ENCODE measurements around the gene SLC22A4. TPM values are rescaled to one million over a fixed set of nuclear protein-coding genes. Genes with fewer than 3 reads are reported as not detected.

The SLC22A4 gene
- total RNA-seq, 1 donor from 2014 or later, result 8.5 TPM

- Histone ChIP-seq H3K27ac (no peak overlapping the region), H3K27me3 (ENCODE audit: low read depth) (no peaks in the 10 kb centered on the region), H3K4me3 (no peak overlapping the region), H3K4me1 (peaks cover 22% of the 10 kb centered on the region), H3K36me3 (peaks cover 14% of the 10 kb centered on the region), H3K9me3 (no peaks in the 10 kb centered on the region)
- no peak for TF ChIP-seq CTCF (IDR thresholded peaks at IDR 0.05)
- no peak for ATAC-seq
- no peak for DNase-seq
- intact Hi-C loops (cut with DNase I), result no loop called here
Measured at GRCh38 chr5:132375957-132376356, 81.8 kb downstream of the SLC22A4 start.

GRCh38 chr5:132376694-132377641, 82.8 kb downstream of the SLC22A4 start:
- ATAC-seq (no peak), DNase-seq (no peak)
- H3K9me3 ChIP-seq, result no peaks in the 10 kb centered on the region
- no peak overlapping the region for H3K4me3 ChIP-seq
- H3K27ac ChIP-seq, result no peak overlapping the region
- TF ChIP-seq CTCF (IDR thresholded peaks at IDR 0.05), result no peak
- intact Hi-C loops (cut with DNase I), result no loop called here
- H3K27me3 ChIP-seq (ENCODE audit: low read depth), result no peaks in the 10 kb centered on the region
- H3K4me1 ChIP-seq, result peaks cover 12% of the 10 kb centered on the region
- peaks cover 14% of the 10 kb centered on the region for H3K36me3 ChIP-seq

- Histone ChIP-seq H3K4me1 (peaks cover 4% of the 10 kb centered on the region), H3K27ac (no peak overlapping the region), H3K27me3 (ENCODE audit: low read depth) (no peaks in the 10 kb centered on the region), H3K36me3 (peaks cover 14% of the 10 kb centered on the region), H3K9me3 (no peaks in the 10 kb centered on the region), H3K4me3 (no peak overlapping the region)
- ATAC-seq (no peak), DNase-seq (no peak)
- TF ChIP-seq CTCF (IDR thresholded peaks at IDR 0.05), result no peak
- intact Hi-C loops (cut with DNase I), result no loop called here
Measured at GRCh38 chr5:132377738-132378137, 83.5 kb downstream of the SLC22A4 start.

GRCh38 chr5:132378580-132378979, 84.4 kb downstream of the SLC22A4 start:
- DNase-seq (no peak), ATAC-seq (no peak)
- Histone ChIP-seq H3K27ac (no peak overlapping the region), H3K4me3 (no peak overlapping the region), H3K27me3 (ENCODE audit: low read depth) (no peaks in the 10 kb centered on the region), H3K36me3 (peaks cover 18% of the 10 kb centered on the region), H3K4me1 (no peaks in the 10 kb centered on the region), H3K9me3 (no peaks in the 10 kb centered on the region)
- no peak for TF ChIP-seq CTCF (IDR thresholded peaks at IDR 0.05)
- intact Hi-C loops (cut with DNase I), result no loop called here

GRCh38 chr5:132380047-132380446, 85.9 kb downstream of the SLC22A4 start:
- Histone ChIP-seq H3K4me1 (peaks cover 1% of the 10 kb centered on the region), H3K9me3 (no peaks in the 10 kb centered on the region), H3K27ac (no peak overlapping the region), H3K27me3 (ENCODE audit: low read depth) (no peaks in the 10 kb centered on the region), H3K4me3 (no peak overlapping the region), H3K36me3 (peaks cover 28% of the 10 kb centered on the region)
- intact Hi-C loops (cut with DNase I), result no loop called here
- TF ChIP-seq CTCF (IDR thresholded peaks at IDR 0.05), result no peak
- ATAC-seq (no peak), DNase-seq (no peak)
